OCI-LY1 (cell line): ENCODE data around the gene MRPL23.

Experiments used
- H2AFZ ChIP-seq: fragments of 200-600 bp; sonication (generic), shearing (Covaris generic); 2 replicates; pipeline ENCODE4 v1.6.0; 2014; ENCODE audit warnings: antibody characterized with exemption, mild to moderate bottlenecking, low read length
- H3F3A ChIP-seq: fragments of 200-600 bp; sonication (generic), shearing (Covaris generic); 2 replicates; pipeline ENCODE4 v1.6.0; 2014; ENCODE audit warnings: mild to moderate bottlenecking, antibody characterized with exemption, low read length, moderate library complexity; ENCODE audit not compliant: insufficient read depth
- H3K27ac ChIP-seq: fragments of 200-600 bp; sonication (generic); 2 replicates; pipeline ENCODE4 v1.5.1; 2014; ENCODE audit warnings: low read length, mixed run types, mild to moderate bottlenecking, low read depth; ENCODE audit not compliant: poor library complexity, severe bottlenecking
- H3K27me3 ChIP-seq: fragments of 200-600 bp; sonication (generic); 2 replicates; pipeline ENCODE4 v1.6.0; 2014; ENCODE audit warnings: antibody characterized with exemption, mild to moderate bottlenecking, low read length, moderate library complexity; ENCODE audit not compliant: insufficient read depth
- H3K36me3 ChIP-seq: fragments of 200-600 bp; sonication (generic); 2 replicates; pipeline ENCODE4 v1.6.1; 2014; ENCODE audit warnings: mild to moderate bottlenecking, antibody characterized with exemption, low read length, moderate library complexity, mixed read lengths; ENCODE audit not compliant: insufficient read depth
- H3K4me1 ChIP-seq: fragments of 200-600 bp; sonication (generic); 2 replicates; pipeline ENCODE4 v1.5.1; 2014; ENCODE audit warnings: mild to moderate bottlenecking, low read length, moderate library complexity; ENCODE audit not compliant: insufficient read depth, severe bottlenecking
- H3K4me2 ChIP-seq: fragments of 200-600 bp; sonication (generic), shearing (Covaris generic); 2 replicates; pipeline ENCODE4 v1.6.1; 2014; ENCODE audit warnings: low read length
- H3K4me3 ChIP-seq: fragments of 200-600 bp; sonication (generic); 2 replicates; pipeline ENCODE4 v1.5.1; 2014; ENCODE audit warnings: low read length, low read depth, mild to moderate bottlenecking, mixed read lengths; ENCODE audit not compliant: poor library complexity, severe bottlenecking
- H3K79me2 ChIP-seq: fragments of 200-600 bp; shearing (Covaris generic); 2 replicates; pipeline ENCODE4 v1.6.1; 2016; ENCODE audit warnings: mixed run types, low read length, mixed read lengths; ENCODE audit not compliant: insufficient read depth
- H3K9ac ChIP-seq: fragments of 200-600 bp; sonication (generic), shearing (Covaris generic); 2 replicates; pipeline ENCODE4 v1.6.1; 2014; ENCODE audit warnings: mild to moderate bottlenecking, low read length, mixed read lengths
- H3K9me2 ChIP-seq: fragments of 200-600 bp; sonication (generic), shearing (Covaris generic); 2 replicates; pipeline ENCODE4 v1.6.1; 2014; ENCODE audit warnings: low read depth, mild to moderate bottlenecking, low read length, mixed read lengths
- H3K9me3 ChIP-seq: fragments of 200-600 bp; shearing (Covaris generic); 2 replicates; pipeline ENCODE4 v1.6.1; 2014; ENCODE audit warnings: low read length, mixed read lengths
- H4K20me1 ChIP-seq: fragments of 200-600 bp; sonication (generic), shearing (Covaris generic); 2 replicates; pipeline ENCODE4 v1.6.0; 2016; ENCODE audit warnings: mild to moderate bottlenecking, low read length; ENCODE audit not compliant: insufficient read depth
- EZH2 ChIP-seq: fragments of 200-600 bp; sonication (generic), shearing (Covaris generic); IDR thresholded peaks from 2 replicates; pipeline ENCODE4 v1.8.0; 2017; ENCODE audit warnings: borderline replicate concordance, mixed run types, mild to moderate bottlenecking, antibody characterized with exemption, low read length, moderate library complexity, mixed read lengths
- TF ChIP-seq, protein P1 (sequence below): fragments of 200-600 bp; sonication (generic), shearing (Covaris generic); IDR thresholded peaks from 2 replicates; pipeline ENCODE4 v1.5.1; 2017; ENCODE audit warnings: mild to moderate bottlenecking, antibody characterized with exemption, low read length, moderate library complexity, mixed read lengths

MRPL23 gene

DNA sequence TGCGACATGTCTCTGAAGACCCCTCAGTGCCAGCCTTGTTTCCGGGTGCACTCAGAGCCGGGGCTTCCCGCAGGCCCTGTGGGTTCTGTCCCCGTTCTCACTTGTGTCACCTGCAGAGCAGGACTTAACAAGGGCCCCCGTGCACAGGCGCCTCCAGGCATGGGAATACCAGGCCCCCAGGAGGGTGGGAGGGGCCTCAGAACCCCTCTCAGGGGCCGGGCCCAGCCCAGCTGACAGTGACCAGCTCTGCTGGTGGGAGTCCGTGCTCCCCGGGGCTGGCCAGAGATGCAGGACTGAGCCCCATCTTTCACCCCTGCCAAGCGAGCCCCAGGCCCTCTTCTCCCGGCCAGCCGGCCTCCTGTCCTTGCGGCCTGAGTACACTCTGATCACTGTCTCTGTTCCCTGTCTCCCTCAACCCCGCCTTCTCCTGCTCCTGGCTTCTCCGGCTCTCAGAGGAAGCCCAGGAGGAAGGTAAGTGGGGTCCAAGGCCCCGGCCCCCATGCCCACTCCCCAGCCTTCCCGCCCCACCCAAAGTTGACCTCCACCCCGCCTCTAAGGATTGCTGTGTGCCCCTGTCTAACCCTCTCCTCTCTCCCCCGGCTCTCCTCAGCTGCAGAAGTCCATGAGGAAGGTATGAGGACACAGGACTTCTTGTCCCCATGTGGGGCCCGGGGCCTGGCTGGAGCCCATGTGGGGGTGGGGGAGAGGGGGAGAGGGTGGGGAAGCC, 22.3 kb upstream of the MRPL23 start:
- peaks cover 9% of the 10 kb centered on the region; the same call in 1 of the 2 replicates for H3K27me3 ChIP-seq
- no peak overlapping the region for H3K27ac ChIP-seq
- no peak for TF ChIP-seq EZH2
- TF ChIP-seq, protein P1, sequence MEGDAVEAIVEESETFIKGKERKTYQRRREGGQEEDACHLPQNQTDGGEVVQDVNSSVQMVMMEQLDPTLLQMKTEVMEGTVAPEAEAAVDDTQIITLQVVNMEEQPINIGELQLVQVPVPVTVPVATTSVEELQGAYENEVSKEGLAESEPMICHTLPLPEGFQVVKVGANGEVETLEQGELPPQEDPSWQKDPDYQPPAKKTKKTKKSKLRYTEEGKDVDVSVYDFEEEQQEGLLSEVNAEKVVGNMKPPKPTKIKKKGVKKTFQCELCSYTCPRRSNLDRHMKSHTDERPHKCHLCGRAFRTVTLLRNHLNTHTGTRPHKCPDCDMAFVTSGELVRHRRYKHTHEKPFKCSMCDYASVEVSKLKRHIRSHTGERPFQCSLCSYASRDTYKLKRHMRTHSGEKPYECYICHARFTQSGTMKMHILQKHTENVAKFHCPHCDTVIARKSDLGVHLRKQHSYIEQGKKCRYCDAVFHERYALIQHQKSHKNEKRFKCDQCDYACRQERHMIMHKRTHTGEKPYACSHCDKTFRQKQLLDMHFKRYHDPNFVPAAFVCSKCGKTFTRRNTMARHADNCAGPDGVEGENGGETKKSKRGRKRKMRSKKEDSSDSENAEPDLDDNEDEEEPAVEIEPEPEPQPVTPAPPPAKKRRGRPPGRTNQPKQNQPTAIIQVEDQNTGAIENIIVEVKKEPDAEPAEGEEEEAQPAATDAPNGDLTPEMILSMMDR, result no peak

DNA sequence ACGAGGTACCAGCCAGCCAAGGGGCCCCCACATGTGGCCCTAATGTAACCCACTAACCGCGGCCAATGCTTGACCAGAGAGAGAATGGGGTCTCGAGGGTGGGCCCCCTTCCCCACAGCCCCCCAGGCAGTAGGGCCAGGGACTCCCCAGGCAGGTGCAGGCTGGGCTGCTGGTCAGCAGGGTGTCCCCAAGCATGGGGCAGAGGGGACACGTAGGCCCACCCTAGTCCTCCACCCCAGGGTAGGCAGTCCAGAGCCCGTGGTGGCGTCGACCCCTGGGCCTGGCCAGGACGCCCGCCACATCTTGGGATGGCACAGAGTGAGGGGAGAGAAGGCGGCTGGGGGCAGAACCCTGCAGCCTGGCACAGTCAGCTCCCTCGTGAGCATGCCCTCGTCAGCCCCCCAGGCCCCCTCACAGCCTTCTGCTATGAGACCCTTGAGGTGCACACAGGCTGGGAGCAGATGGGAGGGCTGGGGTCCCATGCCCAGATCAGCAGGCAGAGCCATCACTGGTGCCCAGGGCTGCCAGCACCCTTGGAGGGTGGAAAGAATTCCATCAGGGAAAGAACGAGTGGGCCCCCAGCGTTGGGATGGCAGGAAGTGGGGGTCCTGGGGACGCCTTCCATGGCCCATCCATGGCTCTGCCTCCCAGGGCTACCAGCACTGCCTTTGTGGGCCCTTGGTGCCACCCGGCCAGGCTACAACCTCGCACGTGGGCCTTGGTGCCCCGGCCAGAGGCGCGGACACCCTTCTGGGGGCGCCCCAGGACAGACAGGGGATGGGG, 21.6 kb upstream of the MRPL23 start:
- Histone ChIP-seq H3K4me1 (no peaks in the 10 kb centered on the region), H2AFZ (no peak overlapping the region), H3K79me2 (no peaks in the 10 kb centered on the region), H3K27me3 (peaks cover 9% of the 10 kb centered on the region; the same call in 1 of the 2 replicates), H3K9me2 (no peaks in the 10 kb centered on the region), H3K27ac (no peak overlapping the region), H3K36me3 (no peaks in the 10 kb centered on the region), H3K9me3 (no peaks in the 10 kb centered on the region), H4K20me1 (no peaks in the 10 kb centered on the region), H3F3A (no peaks in the 10 kb centered on the region), H3K4me2 (no peak overlapping the region), H3K9ac (no peak overlapping the region), H3K4me3 (no peak overlapping the region)
- TF ChIP-seq, protein P1, result no peak
- no peak for TF ChIP-seq EZH2

More for the DNA sequence above, 22.3 kb upstream of the MRPL23 start:
- Histone ChIP-seq H3K79me2 (no peaks in the 10 kb centered on the region), H3K36me3 (no peaks in the 10 kb centered on the region), H3K9me3 (no peaks in the 10 kb centered on the region), H3K4me2 (no peak overlapping the region), H3F3A (no peaks in the 10 kb centered on the region), H3K4me1 (no peaks in the 10 kb centered on the region), H4K20me1 (no peaks in the 10 kb centered on the region), H3K9ac (no peak overlapping the region), H3K9me2 (no peaks in the 10 kb centered on the region), H3K4me3 (no peak overlapping the region), H2AFZ (no peak overlapping the region)

DNA sequence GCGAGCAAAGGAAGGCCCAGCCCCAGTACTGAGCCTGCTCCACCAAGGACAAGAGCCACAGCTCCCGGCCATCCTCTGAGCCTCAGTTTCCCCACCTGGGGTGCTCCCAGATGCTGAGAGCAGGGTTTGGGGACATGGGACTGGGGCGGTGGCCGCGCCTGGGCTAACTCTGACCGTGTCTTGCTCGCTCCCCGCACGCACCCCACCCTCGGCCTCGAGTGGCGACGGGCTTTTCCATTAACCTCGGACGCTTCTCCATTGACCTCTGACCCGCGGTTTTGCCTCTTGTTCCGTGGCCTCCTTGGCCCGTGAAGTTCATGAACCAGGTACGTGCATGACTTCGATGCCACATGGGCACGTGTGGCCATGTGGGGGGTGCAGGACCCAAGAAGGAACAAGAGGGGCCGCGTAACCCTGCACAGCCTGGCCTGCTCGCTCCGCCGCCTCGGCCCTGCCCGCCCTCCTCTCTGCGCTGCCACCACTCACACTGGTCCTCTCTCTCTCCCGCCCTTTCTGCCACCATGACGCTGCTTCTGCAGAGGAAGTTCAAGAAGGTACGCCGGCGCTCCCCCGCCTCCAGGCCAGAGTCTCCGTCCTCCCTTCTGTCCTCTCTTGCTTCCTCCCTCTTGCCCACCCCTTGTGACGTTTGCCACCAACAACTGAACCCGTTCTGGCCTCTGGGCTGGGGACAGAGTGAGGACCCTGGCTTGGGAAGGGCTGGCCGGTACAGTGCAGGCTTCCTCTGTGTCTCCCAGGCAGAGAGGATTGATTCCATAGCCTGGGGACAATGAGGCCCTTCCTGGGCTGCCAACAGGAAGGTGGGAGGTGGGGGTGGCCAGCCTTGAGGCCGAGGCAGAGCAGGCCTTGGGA, 20.7 kb upstream of the MRPL23 start:
- Histone ChIP-seq H3K4me1 (no peaks in the 10 kb centered on the region), H3K4me2 (no peak overlapping the region), H3K27ac (no peak overlapping the region), H3K36me3 (no peaks in the 10 kb centered on the region), H2AFZ (no peak overlapping the region), H4K20me1 (no peaks in the 10 kb centered on the region), H3K79me2 (no peaks in the 10 kb centered on the region), H3K9me2 (no peaks in the 10 kb centered on the region), H3K27me3 (peaks cover 9% of the 10 kb centered on the region; the same call in 1 of the 2 replicates), H3K4me3 (no peak overlapping the region), H3K9me3 (no peaks in the 10 kb centered on the region), H3K9ac (no peak overlapping the region), H3F3A (no peaks in the 10 kb centered on the region)
- TF ChIP-seq, protein P1, result no peak
- no peak for TF ChIP-seq EZH2
